Upper lobe of right lung (tissue), 1 donor: ENCODE measurements around the gene SPANXN1. TPM values are rescaled to one million over a fixed set of nuclear protein-coding genes. Genes with fewer than 3 reads are reported as not detected.
A peak's percentile ranks its signal among the peaks of the same experiment; 100 is the strongest.
"Not testable (repeated sequence)": the region's sequence is repeated elsewhere in the genome, so short reads cannot be mapped to it uniquely, and the experiment has no call there.

Experiments used
- ATAC-seq: fragments of 200-7000 bp; cut with Tn5 transposase; one replicate; pipeline ENCODE4 v1.9.1; 2020; ENCODE audit warnings: mild to moderate bottlenecking, moderate library complexity
- DNase-seq: peaks from one replicate; pipeline ENCODE4 v3.0.0-alpha.2; 2020
- H3K27ac ChIP-seq: fragments of 200-600 bp; one replicate; pipeline ENCODE4 v1.8.0; 2022
- H3K27me3 ChIP-seq: fragments of 200-600 bp; one replicate; pipeline ENCODE4 v1.8.0; 2022; ENCODE audit warnings: mild to moderate bottlenecking
- H3K36me3 ChIP-seq: fragments of 200-600 bp; one replicate; pipeline ENCODE4 v1.8.0; 2022
- H3K4me1 ChIP-seq: fragments of 200-600 bp; one replicate; pipeline ENCODE4 v1.8.0; 2022
- H3K4me3 ChIP-seq: fragments of 200-600 bp; one replicate; pipeline ENCODE4 v1.8.0; 2022; ENCODE audit warnings: mild to moderate bottlenecking
- H3K9me3 ChIP-seq: fragments of 200-600 bp; one replicate; pipeline ENCODE4 v1.8.0; 2022
- CTCF ChIP-seq: fragments of 200-600 bp; IDR thresholded peaks from one replicate; pipeline ENCODE4 v1.8.0; 2022; ENCODE audit warnings: antibody characterized with exemption
- intact Hi-C: fragments of 100-400 bp; cut with DNase I; formaldehyde crosslinking; loops from one replicate; pipeline ENCODE4 v1.11.0; 2022
- long read RNA-seq: library from polyadenylated mRNA; unstranded; transcript quantifications from one replicate; pipeline ENCODE4 v2.0.0, GENCODE V29; 2021
- total RNA-seq: library from RNA; stranded (reverse); fragmentation: NEBNext Ultra II Directional; extraction: Animal tissue kit (Norgen Biotek cat#: 25700); gene quantifications from one replicate; pipeline ENCODE4 v1.2.1, GENCODE V29; 2021
- donor health status: DM: no; HTN: yes; CAD: no; lungs with severe emphysema.

Gene SPANXN1, protein sequence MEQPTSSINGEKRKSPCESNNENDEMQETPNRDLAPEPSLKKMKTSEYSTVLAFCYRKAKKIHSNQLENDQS
- total RNA-seq: not detected
- long read RNA-seq: 0 reads

- H3K27ac ChIP-seq, DNase-seq, H3K4me1 ChIP-seq, H3K9me3 ChIP-seq, H3K27me3 ChIP-seq, intact Hi-C loops, ATAC-seq, H3K4me3 ChIP-seq, H3K36me3 ChIP-seq: not testable (repeated sequence)
These were observed at the start of gene SPANXN1 for GRCh38 chrX:145247203-145247602. Gene SPANXN1 (plus strand): TSS chrX:145247503. CDS start chrX:145247587, 84 bp downstream.

DNA sequence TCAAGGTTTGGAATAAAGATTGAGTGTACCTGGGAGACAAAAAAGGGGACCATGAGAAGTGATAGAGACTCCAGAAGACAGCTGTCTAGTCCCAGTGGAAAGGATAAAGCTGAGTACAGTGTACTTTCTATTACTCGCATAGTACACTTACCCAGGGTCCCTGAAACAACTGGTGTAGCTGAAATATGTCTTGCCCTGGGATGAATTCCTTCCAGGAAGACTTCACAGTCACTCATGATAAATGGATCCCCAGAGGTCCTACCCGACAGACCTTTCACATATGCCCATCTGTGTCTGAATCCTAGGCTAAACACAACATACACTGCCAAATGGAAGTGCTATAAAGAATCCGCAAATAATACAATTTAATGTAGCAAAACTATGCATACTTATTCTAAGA, 48.2 kb upstream of the SPANXN1 start:
- no peaks in the 10 kb centered on the region for H3K36me3 ChIP-seq
- H3K4me1 ChIP-seq: no peaks in the 10 kb centered on the region
- no peak overlapping the region for H3K27ac ChIP-seq
- no peak overlapping the region for H3K4me3 ChIP-seq
- no peak for DNase-seq
- H3K9me3 ChIP-seq: no peaks in the 10 kb centered on the region
- intact Hi-C loops: no loop called here
- ATAC-seq: no peak
- no peaks in the 10 kb centered on the region for H3K27me3 ChIP-seq
- no peak for TF ChIP-seq CTCF

DNA sequence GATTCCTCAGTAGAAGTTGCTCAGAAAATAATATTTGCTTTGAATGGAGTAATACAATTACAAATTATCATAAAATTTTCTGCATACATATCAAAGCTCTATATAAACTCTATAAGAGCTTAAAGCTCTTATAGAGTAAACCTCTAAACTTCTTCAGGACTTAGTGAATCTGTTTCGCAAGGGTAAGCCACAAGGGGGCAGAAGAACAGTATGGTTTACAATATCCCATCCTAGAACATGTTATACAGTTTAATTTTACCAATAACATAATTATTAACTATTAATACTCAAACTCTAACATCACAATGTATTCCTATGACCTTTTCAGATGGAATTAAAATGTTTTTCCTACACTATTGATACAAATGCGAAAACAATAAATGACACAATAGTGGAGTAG, 33.8 kb upstream of the SPANXN1 start:
- no peak overlapping the region for H3K27ac ChIP-seq
- no peaks in the 10 kb centered on the region for H3K27me3 ChIP-seq
- intact Hi-C loops: no loop called here
- no peaks in the 10 kb centered on the region for H3K4me1 ChIP-seq
- ATAC-seq: no peak
- TF ChIP-seq CTCF: peak; percentile 17
- no peaks in the 10 kb centered on the region for H3K9me3 ChIP-seq
- H3K4me3 ChIP-seq: no peak overlapping the region
- no peak for DNase-seq
- no peaks in the 10 kb centered on the region for H3K36me3 ChIP-seq

DNA sequence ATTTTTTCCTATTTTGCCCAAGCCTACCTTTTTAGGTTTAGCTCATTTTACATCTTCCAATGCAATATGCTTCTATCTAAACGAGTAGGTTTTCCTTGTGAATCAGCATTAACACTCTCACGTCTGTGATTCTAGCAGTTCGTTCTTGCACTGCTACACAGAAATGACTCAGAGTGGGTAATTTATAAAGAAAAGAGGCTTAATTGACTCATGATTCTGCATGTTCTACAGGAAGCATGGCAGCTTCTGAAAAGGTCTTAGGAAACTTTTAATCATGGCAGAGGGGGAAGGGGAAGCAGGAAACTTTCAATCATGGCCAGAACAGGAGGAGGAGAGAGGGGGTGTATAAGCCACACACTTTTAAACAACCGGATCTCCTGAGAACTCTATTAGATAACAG, 44.9 kb downstream of the SPANXN1 start:
- Histone ChIP-seq H3K27me3 (no peaks in the 10 kb centered on the region), H3K4me3 (no peak overlapping the region), H3K36me3 (no peaks in the 10 kb centered on the region), H3K9me3 (no peaks in the 10 kb centered on the region), H3K4me1 (no peaks in the 10 kb centered on the region), H3K27ac (no peak overlapping the region)
- intact Hi-C loops: no loop called here
- TF ChIP-seq CTCF: no peak
- ATAC-seq (no peak), DNase-seq (no peak)
